GM12878 (cell line): ENCODE results near the gene VCP. TPM values are rescaled to one million over a fixed set of nuclear protein-coding genes. Genes with fewer than 3 reads are reported as not detected.

Experiments used
- BHLHE40 ChIP-seq, 2 experiments: fragments of 450-650 bp in 1 of 2; IDR thresholded peaks; 2 replicates each; pipeline ENCODE4 v1.6.1; 2011 to 2017; ENCODE audit warnings: low read depth in 2 of 2, borderline replicate concordance in 1 of 2, improper control_type of control experiment in 1 of 2, low read length in 1 of 2, mild to moderate bottlenecking in 1 of 2
- CBFB ChIP-seq: IDR thresholded peaks from 2 replicates; pipeline ENCODE4 v1.6.1; 2016; ENCODE audit warnings: antibody characterized with exemption, low read depth
- CREB1 ChIP-seq: IDR thresholded peaks from 2 replicates; pipeline ENCODE4 v1.6.1; 2012; ENCODE audit warnings: low read depth, mild to moderate bottlenecking, inconsistent platforms
- GATAD2B ChIP-seq: fragments of 450-650 bp; conservative IDR thresholded peaks from 2 replicates; pipeline ENCODE4 v1.6.1; 2017; ENCODE audit warnings: low read depth, mild to moderate bottlenecking, moderate library complexity
- KAT2A ChIP-seq: conservative IDR thresholded peaks from 2 replicates; pipeline ENCODE4 v1.6.1; 2011; ENCODE audit warnings: low read depth, low read length; ENCODE audit not compliant: control insufficient read depth
- KDM1A ChIP-seq: fragments of 200-600 bp; sonication (generic); IDR thresholded peaks from 2 replicates; pipeline ENCODE4 v1.6.1; 2016; ENCODE audit warnings: borderline replicate concordance
- MEF2A ChIP-seq: IDR thresholded peaks from 2 replicates; pipeline ENCODE4 v1.6.1; 2011; ENCODE audit warnings: low read depth, mild to moderate bottlenecking, low read length, moderate library complexity; ENCODE audit not compliant: insufficient read depth
- MTA2 ChIP-seq: fragments of 450-650 bp; IDR thresholded peaks from 2 replicates; pipeline ENCODE4 v1.6.1; 2016; ENCODE audit warnings: low read depth, mild to moderate bottlenecking, moderate library complexity
- NFIC ChIP-seq: IDR thresholded peaks from 2 replicates; pipeline ENCODE4 v1.6.1; 2012; ENCODE audit warnings: low read depth, mild to moderate bottlenecking, inconsistent platforms, low read length, moderate library complexity
- NFYA ChIP-seq: IDR thresholded peaks from 2 replicates; pipeline ENCODE4 v1.6.1; 2011; ENCODE audit warnings: low read depth, mild to moderate bottlenecking, low read length, improper control_type of control experiment, borderline replicate concordance
- NR2F1 ChIP-seq: fragments of 450-650 bp; conservative IDR thresholded peaks from 2 replicates; pipeline ENCODE4 v1.6.1; 2017; ENCODE audit warnings: mild to moderate bottlenecking
- RAD21 ChIP-seq: IDR thresholded peaks from 2 replicates; pipeline ENCODE4 v1.6.1; 2011; ENCODE audit warnings: mild to moderate bottlenecking, low read depth, low read length, moderate library complexity; ENCODE audit not compliant: insufficient read depth
- RELA ChIP-seq: fragments of 450-650 bp; IDR thresholded peaks from 2 replicates; pipeline ENCODE4 v1.8.0; 2014; ENCODE audit warnings: borderline replicate concordance; ENCODE audit not compliant: partially characterized antibody
- SP1 ChIP-seq: IDR thresholded peaks from one replicate; pipeline ENCODE4 v1.6.1; 2011; ENCODE audit warnings: low read depth, low read length
- SREBF1 ChIP-seq: IDR thresholded peaks from 2 replicates; pipeline ENCODE4 v1.6.1; 2012; ENCODE audit warnings: mild to moderate bottlenecking, low read length
- TAF1 ChIP-seq: IDR thresholded peaks from 2 replicates; pipeline ENCODE4 v1.6.1; 2011; ENCODE audit warnings: mild to moderate bottlenecking, low read depth, low read length, borderline replicate concordance
- ZNF24 ChIP-seq: fragments of 450-650 bp; IDR thresholded peaks from 2 replicates; pipeline ENCODE4 v1.6.1; 2017; ENCODE audit warnings: antibody characterized with exemption, mild to moderate bottlenecking
- polyA plus RNA-seq, 11 experiments: library from polyadenylated mRNA; depleted of rRNA in 4 of 11; unstranded in 6 of 11; stranded (reverse) in 5 of 11; fragments of >200 nt; fragmentation: Nextera tagmentation in 4 of 11; fragmentation: Illumina TruSeq in 1 of 11; extraction: Ambion mirVana in 4 of 11; extraction: Trizol in 1 of 11; gene quantifications; 1 replicate in 1 of 11; 2 replicates in 10 of 11; pipeline versions ENCODE4 v1.2.1 to v1.2.3, GENCODE V29; 2011 to 2016; ENCODE audit warnings: inconsistent platforms in 2 of 11, missing spikeins in 2 of 11, low read depth in 1 of 11
- total RNA-seq, 4 experiments: library from RNA; depleted of rRNA in 3 of 4; stranded (reverse); fragments of >200 nt in 3 of 4; fragmentation: Illumina TruSeq in 1 of 4; extraction: Trizol in 1 of 4; gene quantifications; 2 replicates each; pipeline versions ENCODE4 v1.2.1 to v1.2.3, GENCODE V29; 2013 to 2021
- TF ChIP-seq, protein P1 (sequence below): IDR thresholded peaks from 2 replicates; pipeline ENCODE4 v1.6.1; 2011; ENCODE audit warnings: mild to moderate bottlenecking, low read depth, low read length, moderate library complexity; ENCODE audit not compliant: insufficient replicate concordance
- TF ChIP-seq, protein P2 (sequence below): IDR thresholded peaks from 2 replicates; pipeline ENCODE4 v1.6.1; 2011; ENCODE audit warnings: low read depth, low read length, improper control_type of control experiment, borderline replicate concordance
- TF ChIP-seq, protein P3 (sequence below): fragments of 150-350 bp; IDR thresholded peaks from 2 replicates; pipeline ENCODE4 v1.6.1; 2014; ENCODE audit warnings: mild to moderate bottlenecking, low read depth, low read length
- TF ChIP-seq, protein P4 (sequence below): fragments of 150-350 bp; IDR thresholded peaks from 2 replicates; pipeline ENCODE4 v1.6.1; 2016; ENCODE audit warnings: low read depth, low read length

Gene VCP
- total and polyA plus RNA-seq, 10 of the 15 experiments (the other 5 are each of a cell fraction or from before 2014, with no cell fraction given): 7.4 to 327 (median 244) TPM

DNA sequence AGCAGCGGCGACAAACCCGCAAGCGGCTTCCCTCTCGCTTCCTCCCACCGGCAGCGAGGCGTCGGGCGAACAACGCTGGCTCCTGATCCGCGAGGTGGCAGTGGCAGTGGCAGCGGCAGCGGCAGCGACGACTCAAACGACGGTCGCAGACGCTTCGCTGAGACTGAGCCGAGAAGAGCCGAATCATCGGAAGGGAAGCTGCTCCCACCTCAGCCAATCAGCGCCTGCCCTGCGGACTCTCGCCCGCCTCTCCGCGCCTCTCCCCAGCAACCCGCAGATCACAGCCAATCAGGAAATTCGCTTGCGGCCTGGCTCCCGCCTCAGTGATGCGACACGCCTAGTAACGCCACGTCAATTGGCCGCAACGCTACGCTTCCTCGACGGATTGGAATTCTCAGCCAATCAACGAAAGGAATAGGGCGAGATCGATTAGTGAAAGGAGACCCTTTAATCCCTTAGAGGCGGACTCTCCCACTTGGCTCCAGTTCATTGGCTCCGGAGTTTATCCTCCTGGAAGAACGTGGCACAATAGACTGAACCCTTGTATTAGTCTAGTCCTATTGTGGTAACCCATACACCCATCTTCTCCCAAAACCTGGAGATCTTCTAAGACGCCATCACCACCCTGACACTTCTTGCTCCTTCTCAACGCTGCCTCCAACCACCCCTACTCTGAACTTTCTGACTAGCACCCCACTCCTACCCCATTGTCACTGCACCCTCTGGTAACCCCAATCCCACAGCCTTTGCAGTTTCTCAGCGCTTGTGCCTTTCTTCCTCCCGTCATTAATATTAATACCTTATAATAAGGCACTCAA is at the start of gene VCP (continued):
- TF ChIP-seq NFYA: peak; percentile 72; the same call in 1 of the 2 replicates
- TF ChIP-seq MTA2: no peak
- TF ChIP-seq, protein P1, sequence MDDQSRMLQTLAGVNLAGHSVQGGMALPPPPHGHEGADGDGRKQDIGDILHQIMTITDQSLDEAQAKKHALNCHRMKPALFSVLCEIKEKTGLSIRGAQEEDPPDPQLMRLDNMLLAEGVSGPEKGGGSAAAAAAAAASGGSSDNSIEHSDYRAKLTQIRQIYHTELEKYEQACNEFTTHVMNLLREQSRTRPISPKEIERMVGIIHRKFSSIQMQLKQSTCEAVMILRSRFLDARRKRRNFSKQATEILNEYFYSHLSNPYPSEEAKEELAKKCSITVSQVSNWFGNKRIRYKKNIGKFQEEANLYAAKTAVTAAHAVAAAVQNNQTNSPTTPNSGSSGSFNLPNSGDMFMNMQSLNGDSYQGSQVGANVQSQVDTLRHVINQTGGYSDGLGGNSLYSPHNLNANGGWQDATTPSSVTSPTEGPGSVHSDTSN: peak; percentile 88
- TF ChIP-seq KAT2A: no peak
- TF ChIP-seq RAD21: no peak
- peak; percentile 52; the same call in 1 of the 2 replicates for TF ChIP-seq CBFB
- TF ChIP-seq RELA: no peak
- TF ChIP-seq GATAD2B: no peak
- peak; percentile 39; the same call in 1 of the 2 replicates for TF ChIP-seq SREBF1
- TF ChIP-seq TAF1: peak; percentile 50; the same call in 1 of the 2 replicates
- TF ChIP-seq SP1: peak; percentile 98
- TF ChIP-seq, protein P2, sequence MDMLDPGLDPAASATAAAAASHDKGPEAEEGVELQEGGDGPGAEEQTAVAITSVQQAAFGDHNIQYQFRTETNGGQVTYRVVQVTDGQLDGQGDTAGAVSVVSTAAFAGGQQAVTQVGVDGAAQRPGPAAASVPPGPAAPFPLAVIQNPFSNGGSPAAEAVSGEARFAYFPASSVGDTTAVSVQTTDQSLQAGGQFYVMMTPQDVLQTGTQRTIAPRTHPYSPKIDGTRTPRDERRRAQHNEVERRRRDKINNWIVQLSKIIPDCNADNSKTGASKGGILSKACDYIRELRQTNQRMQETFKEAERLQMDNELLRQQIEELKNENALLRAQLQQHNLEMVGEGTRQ: no peak
- no peak for TF ChIP-seq MEF2A
- TF ChIP-seq, protein P3, sequence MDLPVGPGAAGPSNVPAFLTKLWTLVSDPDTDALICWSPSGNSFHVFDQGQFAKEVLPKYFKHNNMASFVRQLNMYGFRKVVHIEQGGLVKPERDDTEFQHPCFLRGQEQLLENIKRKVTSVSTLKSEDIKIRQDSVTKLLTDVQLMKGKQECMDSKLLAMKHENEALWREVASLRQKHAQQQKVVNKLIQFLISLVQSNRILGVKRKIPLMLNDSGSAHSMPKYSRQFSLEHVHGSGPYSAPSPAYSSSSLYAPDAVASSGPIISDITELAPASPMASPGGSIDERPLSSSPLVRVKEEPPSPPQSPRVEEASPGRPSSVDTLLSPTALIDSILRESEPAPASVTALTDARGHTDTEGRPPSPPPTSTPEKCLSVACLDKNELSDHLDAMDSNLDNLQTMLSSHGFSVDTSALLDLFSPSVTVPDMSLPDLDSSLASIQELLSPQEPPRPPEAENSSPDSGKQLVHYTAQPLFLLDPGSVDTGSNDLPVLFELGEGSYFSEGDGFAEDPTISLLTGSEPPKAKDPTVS: no peak
- TF ChIP-seq, protein P4, sequence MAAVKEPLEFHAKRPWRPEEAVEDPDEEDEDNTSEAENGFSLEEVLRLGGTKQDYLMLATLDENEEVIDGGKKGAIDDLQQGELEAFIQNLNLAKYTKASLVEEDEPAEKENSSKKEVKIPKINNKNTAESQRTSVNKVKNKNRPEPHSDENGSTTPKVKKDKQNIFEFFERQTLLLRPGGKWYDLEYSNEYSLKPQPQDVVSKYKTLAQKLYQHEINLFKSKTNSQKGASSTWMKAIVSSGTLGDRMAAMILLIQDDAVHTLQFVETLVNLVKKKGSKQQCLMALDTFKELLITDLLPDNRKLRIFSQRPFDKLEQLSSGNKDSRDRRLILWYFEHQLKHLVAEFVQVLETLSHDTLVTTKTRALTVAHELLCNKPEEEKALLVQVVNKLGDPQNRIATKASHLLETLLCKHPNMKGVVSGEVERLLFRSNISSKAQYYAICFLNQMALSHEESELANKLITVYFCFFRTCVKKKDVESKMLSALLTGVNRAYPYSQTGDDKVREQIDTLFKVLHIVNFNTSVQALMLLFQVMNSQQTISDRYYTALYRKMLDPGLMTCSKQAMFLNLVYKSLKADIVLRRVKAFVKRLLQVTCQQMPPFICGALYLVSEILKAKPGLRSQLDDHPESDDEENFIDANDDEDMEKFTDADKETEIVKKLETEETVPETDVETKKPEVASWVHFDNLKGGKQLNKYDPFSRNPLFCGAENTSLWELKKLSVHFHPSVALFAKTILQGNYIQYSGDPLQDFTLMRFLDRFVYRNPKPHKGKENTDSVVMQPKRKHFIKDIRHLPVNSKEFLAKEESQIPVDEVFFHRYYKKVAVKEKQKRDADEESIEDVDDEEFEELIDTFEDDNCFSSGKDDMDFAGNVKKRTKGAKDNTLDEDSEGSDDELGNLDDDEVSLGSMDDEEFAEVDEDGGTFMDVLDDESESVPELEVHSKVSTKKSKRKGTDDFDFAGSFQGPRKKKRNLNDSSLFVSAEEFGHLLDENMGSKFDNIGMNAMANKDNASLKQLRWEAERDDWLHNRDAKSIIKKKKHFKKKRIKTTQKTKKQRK: peak; percentile 92
- no peak for TF ChIP-seq KDM1A
- TF ChIP-seq CREB1: peak; percentile 99
- TF ChIP-seq ZNF24: no peak
- TF ChIP-seq NR2F1: no peak
- TF ChIP-seq NFIC: no peak
- TF ChIP-seq BHLHE40 (IDR thresholded peaks at IDR 0.05; ENCODE audit: borderline replicate concordance in 1 of 2, low read depth in 2 of 2, low read length in 1 of 2): peak; percentile 89 to 91
